GM23338 (cell line): Measurements from ENCODE around the gene TMEM107. TPM values are rescaled to one million over a fixed set of nuclear protein-coding genes. Genes with fewer than 3 reads are reported as not detected.

Experiments
- ATAC-seq: fragments of 200-7000 bp; cut with Tn5 transposase; 3 replicates; pipeline ENCODE4 v1.9.1; 2020
- DNase-seq: peaks from one replicate; pipeline ENCODE4 v3.0.0-alpha.2; 2015; ENCODE audit warnings: low spot score
- H2AFZ ChIP-seq: fragments of 200-600 bp; sonication (generic); 2 replicates; pipeline ENCODE4 v1.8.0; 2016; ENCODE audit warnings: antibody characterized with exemption, mild to moderate bottlenecking, moderate library complexity
- H3F3A ChIP-seq: fragments of 200-600 bp; sonication (generic); replicated peaks from 2 replicates; pipeline ENCODE4 v1.8.0; 2017; ENCODE audit warnings: antibody characterized with exemption, mixed run types, low read depth
- H3K27ac ChIP-seq: fragments of 200-600 bp; sonication (generic); 2 replicates; pipeline ENCODE4 v1.6.1; 2016; ENCODE audit warnings: low read depth
- H3K27me3 ChIP-seq: fragments of 200-600 bp; sonication (generic); 2 replicates; pipeline ENCODE4 v1.8.0; 2016; ENCODE audit warnings: mild to moderate bottlenecking, mixed run types, moderate library complexity; ENCODE audit not compliant: insufficient read depth
- H3K36me3 ChIP-seq: fragments of 200-600 bp; sonication (generic); 2 replicates; pipeline ENCODE4 v1.8.0; 2016; ENCODE audit warnings: mild to moderate bottlenecking; ENCODE audit not compliant: insufficient read depth
- H3K4me1 ChIP-seq: fragments of 200-600 bp; sonication (generic); 2 replicates; pipeline ENCODE4 v1.8.0; 2016; ENCODE audit warnings: mild to moderate bottlenecking, moderate library complexity; ENCODE audit not compliant: insufficient read depth
- H3K4me2 ChIP-seq: fragments of 200-600 bp; sonication (generic); 2 replicates; pipeline ENCODE4 v1.7.1; 2017; ENCODE audit warnings: mixed run types
- H3K4me3 ChIP-seq: fragments of 200-600 bp; sonication (generic); 2 replicates; pipeline ENCODE4 v1.6.1; 2016; ENCODE audit warnings: mixed run types
- H3K79me2 ChIP-seq: fragments of 200-600 bp; sonication (generic); replicated peaks from 2 replicates; pipeline ENCODE4 v1.8.0; 2017; ENCODE audit warnings: mild to moderate bottlenecking; ENCODE audit not compliant: insufficient read depth
- H3K9me2 ChIP-seq: fragments of 200-600 bp; sonication (generic); 2 replicates; pipeline ENCODE4 v1.8.0; 2017; ENCODE audit not compliant: insufficient read depth
- H4K20me1 ChIP-seq: fragments of 200-600 bp; sonication (generic); replicated peaks from 2 replicates; pipeline ENCODE4 v1.8.0; 2017; ENCODE audit warnings: mild to moderate bottlenecking; ENCODE audit not compliant: insufficient read depth
- H3K27ac Mint-ChIP-seq: 2 replicates; pipeline ENCODE4 v1.8.0; 2020; ENCODE audit warnings: inconsistent platforms, mild to moderate bottlenecking, moderate library complexity, mixed read lengths
- H3K27me3 Mint-ChIP-seq: 3 replicates; pipeline ENCODE4 v1.8.0; 2022; ENCODE audit warnings: low read depth, mild to moderate bottlenecking, moderate library complexity, mixed read lengths, inconsistent platforms; ENCODE audit not compliant: insufficient read depth, poor library complexity
- H3K36me3 Mint-ChIP-seq: 3 replicates; pipeline ENCODE4 v1.8.0; 2021; ENCODE audit warnings: low read depth, mild to moderate bottlenecking, inconsistent platforms, moderate library complexity, mixed read lengths
- H3K4me1 Mint-ChIP-seq: 3 replicates; pipeline ENCODE4 v1.8.0; 2020; ENCODE audit warnings: mild to moderate bottlenecking, inconsistent platforms, mixed read lengths
- H3K4me3 Mint-ChIP-seq: 3 replicates; pipeline ENCODE4 v1.8.0; 2021; ENCODE audit warnings: moderate library complexity, mild to moderate bottlenecking, inconsistent platforms, mixed read lengths
- H3K9me3 Mint-ChIP-seq: 3 replicates; pipeline ENCODE4 v1.8.0; 2020; ENCODE audit warnings: moderate library complexity, mild to moderate bottlenecking, inconsistent platforms, mixed read lengths
- CREB1 ChIP-seq: fragments of 250-450 bp; sonication (Bioruptor Pico); IDR thresholded peaks from 2 replicates; pipeline ENCODE4 v1.5.0; 2020; ENCODE audit warnings: low read depth, mild to moderate bottlenecking, moderate library complexity
- CTCF ChIP-seq, 2 experiments: fragments of 200-600 bp in 1 of 2; sonication (generic) in 1 of 2; conservative IDR thresholded peaks; 2 replicates each; pipeline versions ENCODE4 v1.5.1 to v1.6.1; 2016 to 2017; ENCODE audit warnings: antibody characterized with exemption in 2 of 2, low read depth in 2 of 2, mild to moderate bottlenecking in 2 of 2, moderate library complexity in 1 of 2
- ETS1 ChIP-seq: IDR thresholded peaks from 2 replicates; pipeline ENCODE4 v1.6.1; 2016; ENCODE audit warnings: antibody characterized with exemption
- EZH2 ChIP-seq: fragments of 200-600 bp; sonication (generic); IDR thresholded peaks from one replicate; pipeline ENCODE4 v1.8.0; 2017; ENCODE audit warnings: antibody characterized with exemption, mild to moderate bottlenecking, low read depth; ENCODE audit not compliant: unreplicated experiment
- EZH2phosphoT487 ChIP-seq: fragments of 200-600 bp; sonication (generic); IDR thresholded peaks from one replicate; pipeline ENCODE4 v1.8.1; 2018; ENCODE audit warnings: antibody characterized with exemption; ENCODE audit not compliant: unreplicated experiment
- JUNB ChIP-seq: IDR thresholded peaks from one replicate; pipeline ENCODE4 v1.6.1; 2016; ENCODE audit warnings: antibody characterized with exemption; ENCODE audit not compliant: unreplicated experiment
- NANOG ChIP-seq: IDR thresholded peaks from 2 replicates; pipeline ENCODE4 v1.6.1; 2016; ENCODE audit warnings: antibody characterized with exemption, borderline replicate concordance
- POLR2AphosphoS5 ChIP-seq: IDR thresholded peaks from 2 replicates; pipeline ENCODE4 v1.6.1; 2016; ENCODE audit warnings: antibody characterized with exemption, low read depth
- REST ChIP-seq: IDR thresholded peaks from one replicate; pipeline ENCODE4 v1.6.1; 2018; ENCODE audit warnings: antibody characterized with exemption; ENCODE audit not compliant: unreplicated experiment
- STAT1 ChIP-seq: IDR thresholded peaks from one replicate; pipeline ENCODE4 v1.6.1; 2016; ENCODE audit warnings: antibody characterized with exemption; ENCODE audit not compliant: unreplicated experiment
- ZNF114 ChIP-seq: fragments of 250-450 bp; sonication (Bioruptor Pico); IDR thresholded peaks from 2 replicates; pipeline ENCODE4 v1.5.0; 2020; ENCODE audit warnings: mild to moderate bottlenecking, moderate library complexity
- ZNF331 ChIP-seq: fragments of 250-450 bp; sonication (Bioruptor Pico); IDR thresholded peaks from 2 replicates; pipeline ENCODE4 v1.5.0; 2020; ENCODE audit warnings: low read depth, mild to moderate bottlenecking, moderate library complexity
- ZNF462 ChIP-seq: fragments of 250-450 bp; sonication (Bioruptor Pico); IDR thresholded peaks from 2 replicates; pipeline ENCODE4 v1.5.0; 2020; ENCODE audit warnings: mild to moderate bottlenecking, moderate library complexity
- polyA plus RNA-seq: library from polyadenylated mRNA; unstranded; fragments of >200 nt; fragmentation: Nextera tagmentation; extraction: Ambion mirVana; gene quantifications from 2 replicates; pipeline ENCODE4 v1.2.1, GENCODE V29; 2016
- total RNA-seq: library from RNA; depleted of rRNA; stranded (reverse); fragments of >200 nt; shearing (Covaris generic); gene quantifications from 2 replicates; pipeline ENCODE4 v1.2.3, GENCODE V29; 2014

Gene TMEM107
- total and polyA plus RNA-seq, 2 experiments from 2014 or later: 10.8 to 20.4 TPM

GRCh38 chr17:8131844-8132441 is 44.2 kb downstream of the TMEM107 start:
- Mint-ChIP-seq H3K27me3 (peaks cover 44% of the 10 kb centered on the region), H3K4me1 (peaks cover 17% of the 10 kb centered on the region), H3K4me3 (no peak overlapping the region), H3K27ac (no peak overlapping the region), H3K36me3 (no peaks in the 10 kb centered on the region), H3K9me3 (no peaks in the 10 kb centered on the region; the same call in 2 of the 3 replicates)
- Histone ChIP-seq H2AFZ (no peak overlapping the region), H3K4me2 (no peak overlapping the region), H3K27me3 (peaks cover 55% of the 10 kb centered on the region), H3F3A (peaks cover 13% of the 10 kb centered on the region; the same call in 1 of the 2 replicates), H3K4me1 (peaks cover 18% of the 10 kb centered on the region), H3K4me3 (no peak overlapping the region), H4K20me1 (no peaks in the 10 kb centered on the region), H3K9me2 (no peaks in the 10 kb centered on the region), H3K36me3 (no peaks in the 10 kb centered on the region), H3K79me2 (no peaks in the 10 kb centered on the region), H3K27ac (no peak overlapping the region)
- TF ChIP-seq POLR2AphosphoS5: no peak
- no peak for TF ChIP-seq EZH2phosphoT487
- TF ChIP-seq ZNF462 (CRISPR knock-in tag): no peak
- no peak for TF ChIP-seq CTCF (conservative IDR thresholded peaks at IDR 0.05; ENCODE audit: low read depth in 2 of 2)
- TF ChIP-seq REST: no peak
- TF ChIP-seq ZNF114: no peak
- no peak for TF ChIP-seq ETS1
- TF ChIP-seq ZNF331 (CRISPR knock-in tag): no peak
- TF ChIP-seq NANOG: no peak
- TF ChIP-seq JUNB: no peak
- TF ChIP-seq CREB1 (CRISPR knock-in tag): no peak
- no peak for TF ChIP-seq STAT1
- no peak for TF ChIP-seq EZH2
- no peak for DNase-seq
- no peak for ATAC-seq
